GM10847 (cell line): Measurements from ENCODE around the gene ARHGAP26.

ENCODE experiments used
- POLR2A ChIP-seq: IDR thresholded peaks from 2 replicates; pipeline ENCODE4 v1.6.1; 2011; ENCODE audit not compliant: insufficient read length; ENCODE audit errors: extremely low read depth

ARHGAP26 gene

DNA sequence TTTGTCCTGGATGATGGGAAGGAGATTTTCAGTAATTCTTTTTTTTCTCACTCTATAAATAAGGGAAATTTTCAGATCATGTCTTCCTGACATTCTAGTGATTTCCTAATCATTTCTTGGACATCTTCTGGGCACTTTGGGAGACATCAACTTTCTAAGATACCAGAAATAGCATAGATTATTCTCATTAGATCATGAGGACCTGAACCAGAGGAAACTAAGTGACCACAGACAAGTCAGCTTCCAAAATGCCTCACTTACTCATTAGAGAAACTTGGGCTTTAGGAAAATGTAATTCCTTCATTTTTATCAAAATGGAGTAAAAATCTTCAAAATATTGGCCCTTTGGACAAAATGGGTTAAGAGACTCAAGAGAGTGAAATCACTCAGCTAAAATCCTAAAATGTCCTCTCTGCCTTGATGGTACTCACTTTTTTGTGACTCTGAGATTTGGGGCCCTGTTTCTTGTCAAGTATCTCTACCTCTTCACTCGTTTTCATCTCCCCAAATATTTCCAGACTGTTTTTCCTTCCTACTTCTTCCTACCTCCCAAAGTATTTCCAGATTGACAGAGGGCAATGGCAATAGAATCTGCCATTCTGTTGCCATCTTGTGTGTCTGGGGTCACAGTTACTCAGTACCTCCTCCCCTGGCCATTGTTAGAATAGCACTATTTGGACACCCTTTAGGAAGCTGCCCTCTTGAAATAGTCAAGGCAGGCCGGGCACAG, 438.8 kb downstream of the ARHGAP26 start:
- no peak for TF ChIP-seq POLR2A

DNA sequence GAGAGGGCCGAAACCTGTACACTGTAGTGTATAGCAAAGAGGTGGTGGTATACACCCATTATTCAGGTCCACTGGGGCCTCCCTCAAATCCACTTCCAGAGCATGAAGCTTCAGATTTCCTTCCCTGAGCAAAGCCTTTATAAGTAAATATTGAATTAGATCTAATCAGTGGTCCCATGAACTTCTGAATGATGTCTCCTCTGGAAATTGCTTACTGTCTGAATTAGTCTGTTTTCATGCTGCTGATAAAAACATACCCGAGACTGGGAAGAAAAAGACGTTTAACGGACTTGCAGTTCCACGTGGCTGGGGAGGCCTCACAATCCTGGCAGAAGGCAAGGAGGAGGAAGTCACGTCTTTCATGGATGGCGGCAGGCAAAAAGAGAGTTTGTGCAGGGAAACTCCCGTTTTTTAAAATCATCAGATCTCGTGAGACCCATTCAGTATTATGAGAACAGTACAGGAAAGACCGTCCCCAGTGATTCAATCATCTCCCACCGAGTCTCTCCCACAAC, 439.8 kb downstream of the ARHGAP26 start:
- TF ChIP-seq POLR2A: no peak

DNA sequence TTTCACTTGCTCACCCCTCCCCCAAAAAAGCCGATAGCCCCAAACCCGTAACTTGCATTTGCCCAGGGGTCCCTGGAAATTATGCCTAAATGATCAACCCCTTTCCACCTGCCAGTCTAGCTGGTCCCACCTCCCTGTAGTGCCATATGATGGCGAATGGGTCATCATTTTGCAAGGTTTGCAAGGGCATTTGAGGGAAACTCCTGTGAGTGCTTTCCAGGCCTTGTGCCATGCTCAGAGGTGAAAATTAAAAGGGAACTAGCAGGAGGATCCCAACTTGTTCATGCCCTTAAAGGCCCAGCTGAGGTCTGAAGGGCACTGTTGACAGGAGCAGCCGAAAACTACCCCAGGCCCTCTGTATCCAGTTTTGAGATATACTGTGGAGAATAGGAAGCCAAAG, 440.4 kb downstream of the ARHGAP26 start:
- no peak for TF ChIP-seq POLR2A

DNA sequence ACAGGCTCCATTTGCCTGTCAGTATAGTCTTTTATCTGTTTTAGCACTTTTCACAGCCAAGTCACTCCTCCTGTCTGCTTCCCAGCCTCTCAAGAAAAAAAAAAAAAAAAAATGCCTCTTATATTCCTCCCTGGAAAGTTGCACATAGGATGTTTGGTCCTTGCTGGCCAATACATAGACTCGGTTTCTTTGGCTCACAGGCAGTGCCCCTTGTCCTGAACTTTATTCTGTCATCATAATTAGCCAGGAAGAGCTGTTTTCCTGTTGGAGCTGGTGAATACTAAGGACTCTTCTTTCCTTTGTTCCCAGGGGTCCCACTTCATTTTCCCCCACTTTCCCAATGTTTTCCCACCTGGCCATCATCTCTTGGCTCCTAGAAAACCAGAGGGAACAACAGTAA, 442.1 kb downstream of the ARHGAP26 start:
- TF ChIP-seq POLR2A: no peak

DNA sequence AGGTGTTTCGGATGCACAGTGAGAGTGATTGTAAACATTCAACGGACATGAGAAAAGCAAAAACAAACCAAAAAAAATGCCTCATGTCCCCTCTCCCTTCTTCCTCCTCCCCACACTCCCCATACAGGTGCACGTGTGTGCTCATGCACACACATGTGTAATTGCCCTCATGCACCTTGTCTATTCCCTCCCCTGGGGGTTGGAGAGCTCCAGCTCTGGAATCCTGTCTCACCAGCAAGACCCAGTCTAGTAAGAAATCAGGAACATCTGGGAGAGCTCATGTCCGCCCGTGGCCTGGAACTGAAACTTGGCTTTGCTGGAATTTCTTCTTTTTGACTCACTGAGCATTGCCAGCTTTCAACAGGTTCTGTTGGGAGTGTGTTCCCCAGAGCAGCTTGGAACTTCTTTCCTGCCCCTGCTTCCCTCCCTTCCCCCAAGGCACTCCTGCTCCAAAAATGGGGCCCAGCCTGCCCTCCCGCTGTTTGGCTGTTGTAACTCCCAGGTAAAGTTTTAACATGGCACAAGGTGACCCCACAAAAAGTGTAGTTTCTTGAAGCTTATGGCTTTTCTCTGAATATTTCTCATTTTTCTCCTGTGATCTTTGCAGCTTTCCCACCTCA, 443.2 kb downstream of the ARHGAP26 start:
- TF ChIP-seq POLR2A: no peak

DNA sequence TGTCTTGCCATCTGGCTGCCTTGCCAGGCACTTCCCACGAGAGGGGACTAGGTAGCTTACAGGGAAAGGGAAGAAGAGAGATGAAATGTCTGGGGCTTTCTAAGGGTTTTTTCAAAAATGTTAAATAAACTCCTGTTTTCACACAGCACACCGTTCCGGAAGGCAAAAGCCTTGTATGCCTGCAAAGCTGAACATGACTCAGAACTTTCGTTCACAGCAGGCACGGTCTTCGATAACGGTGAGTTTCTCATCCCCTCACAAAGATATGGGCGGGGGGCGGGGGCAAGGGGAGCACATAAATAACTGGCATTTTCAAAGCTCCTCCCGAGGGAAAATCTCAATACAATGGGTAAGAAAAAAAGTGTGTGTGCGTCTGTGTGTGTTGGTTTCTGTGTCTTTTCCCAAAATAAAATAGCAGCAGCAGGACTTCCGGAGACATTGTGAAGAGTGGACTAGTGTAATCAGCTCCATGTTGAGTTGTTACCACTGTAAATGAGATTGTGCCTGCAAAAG, 443.7 kb downstream of the ARHGAP26 start:
- TF ChIP-seq POLR2A: no peak

DNA sequence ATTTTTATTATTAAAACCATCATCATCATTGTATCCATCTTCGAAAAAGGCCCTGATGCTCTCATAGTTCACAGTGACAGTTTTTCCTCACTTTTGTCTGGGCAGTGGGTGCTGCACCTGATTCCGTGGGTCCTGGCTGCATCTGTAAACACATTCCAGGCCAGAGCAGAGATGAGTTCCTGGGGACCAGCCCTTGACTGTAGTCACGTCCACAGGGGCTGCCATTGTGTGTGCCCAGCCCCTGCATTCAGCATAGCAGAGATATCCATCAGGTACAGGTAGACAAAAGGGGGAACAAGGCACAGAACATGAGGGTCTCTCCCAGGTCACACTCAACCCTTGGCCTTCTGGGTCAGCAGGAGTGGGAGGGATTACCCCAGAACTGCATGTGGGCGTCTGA, 444.3 kb downstream of the ARHGAP26 start:
- no peak for TF ChIP-seq POLR2A

DNA sequence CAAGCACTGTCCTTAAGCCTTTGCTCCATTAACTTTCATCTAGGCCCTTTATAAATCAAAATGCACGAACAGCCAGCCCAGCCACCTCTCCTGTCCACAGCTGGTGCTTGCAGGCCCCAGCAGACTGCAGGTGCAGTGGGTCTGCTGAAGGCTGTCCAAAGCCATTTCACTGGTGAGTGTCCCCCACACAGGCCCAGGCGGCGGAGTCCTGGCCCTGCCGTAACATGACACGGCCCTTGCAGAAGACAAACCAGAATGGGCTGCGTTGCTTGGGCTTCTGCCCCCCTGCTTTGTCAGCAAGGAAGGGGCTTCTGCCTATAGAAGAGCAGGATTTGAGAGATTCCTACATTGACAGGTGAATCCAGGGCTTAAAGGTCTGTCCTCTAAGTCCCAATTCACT, 444.7 kb downstream of the ARHGAP26 start:
- TF ChIP-seq POLR2A: no peak

DNA sequence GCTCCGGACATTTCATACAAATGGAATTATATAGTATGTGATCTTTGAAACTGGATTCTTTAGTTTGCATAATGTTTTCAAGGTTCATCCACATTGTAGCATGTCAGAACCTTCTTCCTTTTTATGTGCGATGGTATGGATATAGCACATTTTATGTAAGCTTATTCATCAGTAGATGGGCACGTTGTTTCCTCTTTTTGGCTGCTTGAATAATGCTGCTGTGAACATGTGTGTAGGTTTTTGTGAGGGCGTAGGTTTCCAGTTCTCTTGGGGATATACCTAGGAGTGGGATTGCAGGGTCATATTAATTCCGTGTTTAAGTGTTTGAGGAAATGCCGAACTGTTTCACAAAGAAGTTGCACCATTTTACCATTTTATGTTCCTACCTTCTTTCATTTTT, 445.5 kb downstream of the ARHGAP26 start:
- no peak for TF ChIP-seq POLR2A

DNA sequence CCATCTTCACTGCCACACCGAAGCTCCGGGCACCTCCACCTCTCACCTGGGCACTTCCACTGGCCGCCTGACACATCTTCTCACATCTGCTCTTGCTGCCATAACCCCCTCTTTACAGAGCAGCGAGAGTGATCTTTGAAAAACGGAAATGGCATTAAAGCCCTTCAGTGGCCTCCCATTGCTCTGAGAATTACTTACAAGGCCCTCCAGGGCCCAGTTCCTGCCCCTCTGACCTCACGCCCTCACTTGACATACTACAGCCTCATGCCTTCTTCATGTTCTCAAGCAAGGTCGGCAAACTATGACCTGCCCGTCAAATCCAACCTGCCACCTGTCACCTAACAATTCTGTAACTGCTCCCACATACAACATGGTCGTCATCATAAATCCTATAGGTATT, 446.0 kb downstream of the ARHGAP26 start:
- TF ChIP-seq POLR2A: no peak

DNA sequence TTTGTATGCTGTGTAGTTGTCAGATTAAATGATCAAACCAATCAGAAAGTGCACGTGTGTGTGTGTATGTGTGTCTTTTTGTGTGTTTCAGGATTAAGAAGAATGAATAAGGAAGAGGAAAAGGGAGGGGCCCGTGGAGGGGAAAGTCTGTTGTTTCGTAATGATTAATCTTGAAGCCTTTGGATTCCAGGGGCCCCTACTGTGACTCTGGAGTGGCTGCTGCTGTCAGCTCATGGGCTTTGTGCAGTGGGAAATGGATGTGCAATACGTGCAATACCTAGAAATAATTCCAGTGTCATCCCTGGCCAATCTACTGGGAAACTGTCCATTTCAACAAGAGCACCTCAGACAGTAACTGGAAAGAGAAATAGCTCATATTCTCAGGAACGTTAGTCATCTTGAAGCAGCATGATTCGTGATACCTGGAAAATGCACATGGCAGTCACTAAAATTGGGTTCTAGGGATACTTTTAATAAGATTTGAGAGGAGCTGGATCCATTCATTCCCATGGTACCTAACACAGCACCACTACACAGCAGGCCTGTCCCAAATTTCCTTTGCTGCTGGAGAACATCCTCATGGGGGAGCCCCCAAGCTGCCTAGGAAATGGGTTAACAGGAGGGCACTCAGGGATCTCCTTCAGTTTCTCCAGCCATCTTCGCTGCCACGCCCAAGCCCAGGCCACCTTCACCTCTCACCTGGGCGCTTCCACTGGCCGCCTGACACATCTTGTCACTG, 447.1 kb downstream of the ARHGAP26 start:
- TF ChIP-seq POLR2A: no peak

DNA sequence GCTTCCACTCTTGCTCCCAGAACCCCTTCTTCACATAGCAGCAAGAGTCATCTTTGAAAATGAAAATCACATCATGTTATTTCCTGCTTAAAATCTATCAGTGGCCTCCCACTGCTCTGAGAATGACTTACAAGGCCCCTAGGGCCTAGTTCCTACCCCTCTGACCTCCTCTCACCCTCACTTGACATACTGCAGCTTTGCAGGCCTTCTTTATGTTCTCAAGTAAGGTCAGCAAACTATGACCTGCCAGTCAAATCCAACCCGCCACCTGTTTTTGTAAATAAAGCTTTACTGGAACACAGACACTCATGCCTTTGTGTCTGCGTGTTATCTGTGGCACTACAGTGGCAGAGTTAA, 447.6 kb downstream of the ARHGAP26 start:
- no peak for TF ChIP-seq POLR2A

DNA sequence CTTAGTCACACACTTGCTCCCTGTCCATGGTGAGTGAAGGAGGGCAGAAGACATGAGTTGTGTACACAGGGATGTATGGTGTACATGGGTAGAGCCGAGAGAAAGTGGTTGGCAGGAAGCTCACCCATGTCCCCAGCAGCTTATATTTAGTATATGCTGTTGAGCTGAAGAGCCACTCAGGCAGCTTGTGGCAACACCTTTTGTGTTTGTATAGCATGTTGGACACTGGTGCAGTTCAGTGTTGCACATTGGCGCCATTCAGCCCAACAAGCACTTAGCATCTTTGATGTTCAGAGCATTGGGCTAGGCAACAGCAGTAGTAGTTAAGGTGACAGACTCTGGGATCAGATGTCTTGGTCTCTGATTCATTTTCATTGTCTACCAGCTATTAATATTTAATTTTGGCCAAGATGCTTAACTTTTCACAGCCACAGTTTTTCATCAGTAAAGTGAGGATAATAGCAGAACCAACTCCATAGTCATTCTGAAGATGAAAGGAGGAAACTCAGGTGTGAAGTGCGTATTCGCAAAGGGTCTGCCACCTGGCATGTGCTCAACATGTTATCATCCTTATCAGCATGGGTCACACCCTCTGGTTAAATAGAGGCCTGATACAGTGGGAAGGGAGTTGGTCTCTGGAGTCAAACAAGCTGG, 448.5 kb downstream of the ARHGAP26 start:
- no peak for TF ChIP-seq POLR2A

DNA sequence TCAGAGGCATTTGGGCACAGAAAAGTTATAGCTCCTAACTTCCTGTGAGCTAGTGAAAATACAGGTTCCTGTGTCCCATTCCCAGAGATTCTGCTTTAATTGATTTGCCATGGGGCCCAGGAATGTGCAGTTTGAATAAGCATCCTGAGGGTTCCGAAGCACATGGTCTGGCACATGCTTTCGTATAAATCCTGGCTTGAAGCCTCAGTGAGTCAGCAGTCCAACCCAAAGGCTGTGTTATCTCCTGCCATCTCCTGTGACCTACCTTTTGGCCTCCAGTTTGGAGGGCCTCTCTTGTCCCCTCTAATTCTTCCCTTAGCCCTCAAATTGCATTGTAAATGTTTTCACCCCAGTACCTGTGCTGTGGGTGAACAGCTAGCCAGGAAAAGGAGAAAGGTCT, 449.5 kb downstream of the ARHGAP26 start:
- no peak for TF ChIP-seq POLR2A

DNA sequence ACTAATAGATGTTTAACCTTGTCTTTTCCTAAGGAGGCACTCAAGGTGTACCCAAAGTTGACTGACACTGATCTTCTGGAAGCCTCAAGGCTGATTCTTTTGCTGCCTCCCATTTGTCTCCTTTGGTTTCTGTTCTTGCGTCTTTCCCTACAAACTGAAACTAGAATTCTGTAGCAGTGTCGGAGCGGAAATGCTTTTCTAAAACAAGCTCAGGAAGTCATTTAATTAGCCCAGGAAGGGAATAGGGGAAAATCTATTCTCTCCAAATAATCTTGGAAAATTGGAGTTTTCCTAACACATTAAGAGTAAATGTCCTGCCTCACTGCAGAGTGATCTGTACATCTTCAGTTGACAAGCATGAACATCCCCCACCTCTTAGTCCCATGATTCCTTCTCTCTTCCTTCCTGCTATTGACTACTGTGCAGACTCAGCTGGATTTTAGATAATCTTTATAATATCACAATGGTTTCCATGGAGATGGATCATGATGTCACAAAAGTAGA, 450.6 kb downstream of the ARHGAP26 start:
- TF ChIP-seq POLR2A: no peak
